Epithelial cell of esophagus (primary cell): ENCODE data around the gene LRRC47.

Source experiments
- DNase-seq: peaks from one replicate; pipeline ENCODE4 v3.0.0; 2010; ENCODE audit warnings: low read depth
- H3K4me3 ChIP-seq: 2 replicates; pipeline ENCODE4 v1.5.1; 2011; ENCODE audit warnings: mild to moderate bottlenecking, low read length, control low read depth
- TF ChIP-seq, protein P1 (sequence below): IDR thresholded peaks from 2 replicates; pipeline ENCODE4 v1.5.1; 2011; ENCODE audit warnings: low read depth, mild to moderate bottlenecking, low read length, control low read depth, inconsistent platforms; ENCODE audit not compliant: insufficient read depth; ENCODE audit errors: missing control alignments

Gene LRRC47

DNA sequence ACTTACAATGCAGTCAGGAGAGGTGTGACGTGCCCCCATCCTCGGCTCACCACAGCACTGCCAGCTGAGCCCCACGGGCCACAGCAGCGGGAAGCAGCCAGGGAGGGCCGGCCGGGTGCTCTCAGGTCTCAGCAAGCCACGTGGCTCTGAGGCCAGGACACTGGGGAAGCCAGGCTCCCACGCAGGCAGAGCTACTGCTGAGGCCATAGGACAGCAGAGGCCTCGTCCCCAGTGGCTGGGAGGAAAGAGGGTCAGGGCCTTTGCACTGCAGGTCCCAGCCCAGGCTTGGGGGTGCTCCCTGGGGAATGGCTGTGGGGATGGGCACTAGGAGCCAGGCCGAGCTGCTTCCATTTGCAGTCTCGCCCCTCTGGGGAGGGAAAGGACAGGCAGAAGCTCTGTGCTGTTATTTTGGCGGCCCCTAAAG, 5.8 kb downstream of the LRRC47 start:
- no peak overlapping the region for H3K4me3 ChIP-seq
- TF ChIP-seq, protein P1, sequence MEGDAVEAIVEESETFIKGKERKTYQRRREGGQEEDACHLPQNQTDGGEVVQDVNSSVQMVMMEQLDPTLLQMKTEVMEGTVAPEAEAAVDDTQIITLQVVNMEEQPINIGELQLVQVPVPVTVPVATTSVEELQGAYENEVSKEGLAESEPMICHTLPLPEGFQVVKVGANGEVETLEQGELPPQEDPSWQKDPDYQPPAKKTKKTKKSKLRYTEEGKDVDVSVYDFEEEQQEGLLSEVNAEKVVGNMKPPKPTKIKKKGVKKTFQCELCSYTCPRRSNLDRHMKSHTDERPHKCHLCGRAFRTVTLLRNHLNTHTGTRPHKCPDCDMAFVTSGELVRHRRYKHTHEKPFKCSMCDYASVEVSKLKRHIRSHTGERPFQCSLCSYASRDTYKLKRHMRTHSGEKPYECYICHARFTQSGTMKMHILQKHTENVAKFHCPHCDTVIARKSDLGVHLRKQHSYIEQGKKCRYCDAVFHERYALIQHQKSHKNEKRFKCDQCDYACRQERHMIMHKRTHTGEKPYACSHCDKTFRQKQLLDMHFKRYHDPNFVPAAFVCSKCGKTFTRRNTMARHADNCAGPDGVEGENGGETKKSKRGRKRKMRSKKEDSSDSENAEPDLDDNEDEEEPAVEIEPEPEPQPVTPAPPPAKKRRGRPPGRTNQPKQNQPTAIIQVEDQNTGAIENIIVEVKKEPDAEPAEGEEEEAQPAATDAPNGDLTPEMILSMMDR: no peak
- DNase-seq: no peak

GRCh38 chr1:3789421-3790300, 6.6 kb downstream of the LRRC47 start:
- TF ChIP-seq, protein P1: no peak
- no peak for DNase-seq
- no peak overlapping the region for H3K4me3 ChIP-seq

GRCh38 chr1:3788756-3789420, 7.4 kb downstream of the LRRC47 start:
- no peak for DNase-seq
- TF ChIP-seq, protein P1: no peak
- H3K4me3 ChIP-seq: no peak overlapping the region

GRCh38 chr1:3787745-3788605, 8.3 kb downstream of the LRRC47 start:
- TF ChIP-seq, protein P1: no peak
- DNase-seq: no peak
- no peak overlapping the region for H3K4me3 ChIP-seq

DNA sequence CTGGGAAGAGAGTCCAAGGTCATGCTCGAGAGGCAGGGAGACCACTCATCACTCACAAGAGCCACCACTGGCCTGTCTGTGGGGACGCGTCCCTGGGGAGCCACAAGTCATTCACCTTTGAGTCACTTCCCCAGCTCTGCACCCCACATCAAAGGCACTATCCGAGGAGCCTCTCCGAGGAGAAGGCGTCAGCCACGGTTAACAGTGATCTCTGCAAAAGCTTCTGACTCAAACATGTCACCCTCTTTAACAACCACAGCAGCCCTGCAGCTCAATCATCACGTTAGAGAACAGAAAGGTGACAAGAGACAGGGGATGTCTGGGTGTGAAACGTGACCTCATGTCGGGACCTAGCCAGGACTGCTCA, 9.0 kb downstream of the LRRC47 start:
- DNase-seq: no peak
- H3K4me3 ChIP-seq: no peak overlapping the region
- TF ChIP-seq, protein P1: no peak

GRCh38 chr1:3786468-3787348, 9.6 kb downstream of the LRRC47 start:
- no peak for DNase-seq
- no peak overlapping the region for H3K4me3 ChIP-seq
- TF ChIP-seq, protein P1: no peak
